IMR-90 (cell line): Measurements from ENCODE around the gene ANKRD6. TPM values are rescaled to one million over a fixed set of nuclear protein-coding genes. Genes with fewer than 3 reads are reported as not detected.

Experiments
- ATAC-seq: fragments of 200-7000 bp; cut with Tn5 transposase; 2 replicates; pipeline ENCODE4 v1.9.1; 2020; ENCODE audit warnings: low read depth, mild to moderate bottlenecking, moderate library complexity
- BruUV-seq: library from RNA; stranded (reverse); fragments of 400-500 nt; replicated peaks from 2 replicates; lab custom pipeline; 2021; lab: Mats Ljungman, UMichigan
- CTCF ChIA-PET: fragments of 300-600 bp; formaldehyde crosslinking; extraction: SDS; loops from one replicate; lab custom pipeline; 2021; ENCODE audit warnings: antibody characterized with exemption; lab: Yijun Ruan, JAX
- POLR2A ChIA-PET: fragments of 300-600 bp; sonication (Branson Sonifier 250); formaldehyde crosslinking; loops from one replicate; lab custom pipeline; 2022; ENCODE audit warnings: antibody characterized with exemption; ENCODE audit not compliant: unreplicated experiment; lab: Charles Lee
- DNase-seq: peaks from one replicate; pipeline ENCODE4 v3.0.0; 2013
- H2AFZ ChIP-seq: replicated peaks from 2 replicates; pipeline ENCODE3; 2013; ENCODE audit warnings: low read length, mild to moderate bottlenecking; ENCODE audit not compliant: poor library complexity
- H2AK5ac ChIP-seq: 2 replicates; pipeline ENCODE4 v1.6.1; 2013; ENCODE audit warnings: low read depth, low read length, inconsistent platforms
- H2AK9ac ChIP-seq: replicated peaks from 2 replicates; pipeline ENCODE3; 2013; ENCODE audit warnings: mild to moderate bottlenecking, low read depth, low read length, moderate library complexity; ENCODE audit not compliant: poor library complexity
- H2BK120ac ChIP-seq: 2 replicates; pipeline ENCODE4 v1.6.1; 2013; ENCODE audit warnings: low read depth, low read length, inconsistent platforms
- H2BK15ac ChIP-seq: 3 replicates; pipeline ENCODE4 v1.6.1; 2013; ENCODE audit warnings: low read depth, low read length, inconsistent platforms
- H2BK20ac ChIP-seq: 2 replicates; pipeline ENCODE4 v1.6.1; 2013; ENCODE audit warnings: low read depth, mild to moderate bottlenecking, inconsistent platforms, low read length, moderate library complexity
- H2BK5ac ChIP-seq: 2 replicates; pipeline ENCODE4 v1.6.1; 2013; ENCODE audit warnings: mild to moderate bottlenecking, low read depth, low read length, inconsistent platforms; ENCODE audit not compliant: poor library complexity, severe bottlenecking
- H3K14ac ChIP-seq: replicated peaks from 2 replicates; pipeline ENCODE4 v1.6.1; 2013; ENCODE audit warnings: low read depth, low read length, inconsistent platforms
- H3K18ac ChIP-seq: 2 replicates; pipeline ENCODE4 v1.6.1; 2013; ENCODE audit warnings: low read depth, low read length, control low read depth
- H3K23ac ChIP-seq: 2 replicates; pipeline ENCODE4 v1.6.1; 2013; ENCODE audit warnings: low read depth, low read length, inconsistent platforms
- H3K27ac ChIP-seq: 2 replicates; pipeline ENCODE4 v1.5.1; 2013; ENCODE audit warnings: mild to moderate bottlenecking, control low read depth, low read length; ENCODE audit not compliant: insufficient read depth
- H3K27me3 ChIP-seq: 2 replicates; pipeline ENCODE4 v1.6.1; 2013; ENCODE audit warnings: low read length; ENCODE audit not compliant: control insufficient read depth, insufficient read depth
- H3K36me3 ChIP-seq: 2 replicates; pipeline ENCODE4 v1.6.1; 2013; ENCODE audit warnings: low read length, mixed read lengths; ENCODE audit not compliant: control insufficient read depth, insufficient read depth
- H3K4ac ChIP-seq: 2 replicates; pipeline ENCODE4 v1.6.1; 2013; ENCODE audit warnings: low read depth, low read length, inconsistent platforms
- H3K4me1 ChIP-seq: 2 replicates; pipeline ENCODE4 v1.6.1; 2013; ENCODE audit warnings: low read length, mixed read lengths; ENCODE audit not compliant: control insufficient read depth, insufficient read depth
- H3K4me2 ChIP-seq: 2 replicates; pipeline ENCODE4 v1.6.1; 2013; ENCODE audit warnings: low read depth, mild to moderate bottlenecking, control low read depth, low read length, moderate library complexity
- H3K4me3 ChIP-seq: 2 replicates; pipeline ENCODE4 v1.5.1; 2013; ENCODE audit warnings: low read depth, mild to moderate bottlenecking, control low read depth, low read length, moderate library complexity; ENCODE audit not compliant: insufficient read depth
- H3K56ac ChIP-seq: 2 replicates; pipeline ENCODE4 v1.6.1; 2013; ENCODE audit warnings: low read length, inconsistent platforms; ENCODE audit not compliant: insufficient read depth; ENCODE audit errors: extremely low read depth
- H3K79me1 ChIP-seq, 2 experiments: 2 replicates each; pipeline ENCODE4 v1.6.1; 2013; ENCODE audit warnings: low read length in 2 of 2, inconsistent platforms in 1 of 2, low read depth in 1 of 2
- H3K9ac ChIP-seq: 2 replicates; pipeline ENCODE4 v1.6.1; 2013; ENCODE audit warnings: low read depth, low read length, control low read depth
- H3K9me1 ChIP-seq: 2 replicates; pipeline ENCODE4 v1.6.1; 2013; ENCODE audit warnings: low read length, inconsistent platforms; ENCODE audit not compliant: insufficient read depth
- H3K9me3 ChIP-seq: 2 replicates; pipeline ENCODE4 v1.6.1; 2013; ENCODE audit warnings: low read length; ENCODE audit not compliant: control insufficient read depth, insufficient read depth
- H4K20me1 ChIP-seq: 2 replicates; pipeline ENCODE4 v1.6.1; 2013; ENCODE audit warnings: low read length, inconsistent platforms; ENCODE audit not compliant: insufficient read depth
- H4K5ac ChIP-seq: 2 replicates; pipeline ENCODE4 v1.6.1; 2013; ENCODE audit warnings: mild to moderate bottlenecking, low read depth, low read length, control low read depth
- H4K8ac ChIP-seq, 2 experiments: 2 replicates each; pipeline ENCODE4 v1.6.1; 2013; ENCODE audit warnings: low read depth in 2 of 2, low read length in 2 of 2, control low read depth in 1 of 2, inconsistent platforms in 1 of 2
- H4K91ac ChIP-seq: 2 replicates; pipeline ENCODE4 v1.6.1; 2013; ENCODE audit warnings: low read depth, low read length, inconsistent platforms; ENCODE audit not compliant: insufficient read depth
- FOS ChIP-seq: fragments of 150-350 bp; IDR thresholded peaks from 2 replicates; pipeline ENCODE4 v1.6.1; 2016; ENCODE audit warnings: low read depth, low read length
- RAD21 ChIP-seq: IDR thresholded peaks from 2 replicates; pipeline ENCODE4 v1.6.1; 2012; ENCODE audit warnings: low read length, improper control_type of control experiment
- WGBS, 2 experiments: methylation state at CpG; one replicate each; pipeline versions ENCODE4 v1.1.5 to v1.1.7; 2013; ENCODE audit warnings: missing lambda C conversion rate in 2 of 2; ENCODE audit not compliant: insufficient read length in 1 of 2; ENCODE audit errors: extremely low coverage in 2 of 2; 5-methylcytosine and 5-hydroxymethylcytosine counted together
- dilution Hi-C: fragments of 300-500 bp; cut with HindIII; formaldehyde crosslinking; loops from one replicate; pipeline ENCODE4 v1.14.3; 2018; ENCODE audit warnings: low sequenced_read_pairs; ENCODE audit not compliant: unreplicated experiment
- in situ Hi-C: fragments of 300-500 bp; cut with MboI; formaldehyde crosslinking; loops from 3 replicates; pipeline ENCODE4 v1.14.3; 2019; ENCODE audit warnings: low sequenced_read_pairs, inconsistent platforms, mixed read lengths
- intact Hi-C: fragments of 100-400 bp; cut with micrococcal nuclease; formaldehyde crosslinking; loops from 2 replicates; pipeline ENCODE4 v1.10.0; 2022
- polyA plus RNA-seq, 3 experiments: library from polyadenylated mRNA; depleted of rRNA; stranded (reverse); fragments of >200 nt; gene quantifications; 2 replicates each; pipeline ENCODE4 v1.2.3, GENCODE V29; 2012; ENCODE audit warnings: low replicate concordance in 1 of 3
- total RNA-seq: library from RNA; depleted of rRNA; stranded (reverse); fragments of >200 nt; gene quantifications from 2 replicates; pipeline ENCODE4 v1.2.3, GENCODE V29; 2012

The ANKRD6 gene
- total and polyA plus RNA-seq, 2 of the 4 experiments (the other 2 are of a cell fraction) = 0.12 to 0.18 TPM

GRCh38 chr6:89581689-89582088 lies 148.7 kb downstream of the ANKRD6 start:
- no peak for ATAC-seq

More at GRCh38 chr6:89581689-89582088, 148.7 kb downstream of the ANKRD6 start:
- H3K36me3 ChIP-seq = no peaks in the 10 kb centered on the region
- H4K91ac ChIP-seq = no peak overlapping the region
- intact Hi-C loops = no loop called here
- no peak overlapping the region for H3K4me3 ChIP-seq
- no peaks in the 10 kb centered on the region for H4K20me1 ChIP-seq
- no peak overlapping the region for H3K4ac ChIP-seq
- WGBS, 2 experiments = 70% methylated on average over 2 of the region's 4 CpGs; no CpG with 5 or more reads in 1 of the 2 experiments
- no peak overlapping the region for H3K23ac ChIP-seq
- no peaks in the 10 kb centered on the region for H3K9me1 ChIP-seq
- no peak overlapping the region for H2BK20ac ChIP-seq
- no peak overlapping the region for H2AK5ac ChIP-seq
- POLR2A ChIA-PET = no interaction called here
- no peak overlapping the region for H3K9ac ChIP-seq
- H2BK15ac ChIP-seq = no peak overlapping the region
- H4K8ac ChIP-seq = no peak overlapping the region
- no peak overlapping the region for H2AFZ ChIP-seq
- no peaks in the 10 kb centered on the region for H3K9me3 ChIP-seq
- H3K27ac ChIP-seq = no peak overlapping the region
- CTCF ChIA-PET = no interaction called here
- TF ChIP-seq FOS (no peak), RAD21 (no peak)
- DNase-seq = no peak
- H2AK9ac ChIP-seq = no peak overlapping the region
- H3K4me2 ChIP-seq = no peak overlapping the region
- no peak overlapping the region for H2BK120ac ChIP-seq
- no peaks in the 10 kb centered on the region for H3K79me1 ChIP-seq
- in situ Hi-C loops = no loop called here
- H4K5ac ChIP-seq = no peak overlapping the region
- H3K27me3 ChIP-seq = peaks cover 3% of the 10 kb centered on the region; the same call in 1 of the 2 replicates
- H3K4me1 ChIP-seq = no peaks in the 10 kb centered on the region
- no peak overlapping the region for H3K14ac ChIP-seq
- dilution Hi-C loops = no loop called here
- BruUV-seq = no TSS peak
- no peak overlapping the region for H3K18ac ChIP-seq
- no peak overlapping the region for H3K56ac ChIP-seq
- no peak overlapping the region for H2BK5ac ChIP-seq
